ENCODE measurements around the gene SLC35B2. TPM values are rescaled to one million over a fixed set of nuclear protein-coding genes. Genes with fewer than 3 reads are reported as not detected.
"Not testable (repeated sequence)": the region's sequence is repeated elsewhere in the genome, so short reads cannot be mapped to it uniquely, and the experiment has no call there.

The SLC35B2 gene
- total RNA-seq, 2 experiments from 2014 or later: 28.4 TPM

DNA sequence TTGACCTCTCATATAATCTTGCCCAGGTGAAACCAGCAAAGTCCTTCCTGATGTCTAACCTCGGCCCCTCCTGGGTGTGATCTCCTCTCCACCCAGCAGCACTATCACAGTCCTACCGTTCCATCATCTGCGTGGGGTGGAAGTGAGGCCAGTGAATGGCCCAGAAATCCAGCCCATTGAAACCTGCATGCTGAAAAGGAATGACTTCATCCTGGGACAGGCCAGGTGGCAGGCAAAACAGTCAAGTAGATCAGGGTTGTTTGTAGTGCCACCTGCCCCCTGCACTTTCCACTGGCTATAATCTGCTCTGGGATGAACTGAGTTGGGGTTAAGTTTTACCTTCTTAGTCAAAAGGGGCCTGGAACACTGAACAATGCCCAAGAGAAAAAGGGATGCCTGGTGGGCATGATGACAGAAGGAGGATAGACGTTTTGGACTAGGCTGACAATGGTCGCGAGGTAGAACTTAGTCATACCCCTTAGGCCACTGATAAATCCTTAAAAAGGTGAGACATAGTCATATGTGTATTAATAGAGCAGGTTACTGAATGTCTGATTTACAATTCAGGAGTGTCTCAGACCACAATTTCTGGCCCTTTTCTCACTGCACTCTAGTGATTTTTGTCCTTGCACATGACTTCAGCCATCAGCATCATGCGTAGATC, 18.5 kb downstream of the SLC35B2 start:
- DNase-seq: no peak
- Mint-ChIP-seq H3K9me3 (no peaks in the 10 kb centered on the region), H3K27ac (peak overlapping the region; percentile 94), H3K4me1 (peaks cover 10% of the 10 kb centered on the region), H3K36me3 (no peaks in the 10 kb centered on the region), H3K27me3 (peaks cover 6% of the 10 kb centered on the region), H3K4me3 (peak overlapping the region; percentile 91)
- ATAC-seq (ENCODE audit: low read depth): no peak
- POLR2A ChIA-PET: no interaction called here

DNA sequence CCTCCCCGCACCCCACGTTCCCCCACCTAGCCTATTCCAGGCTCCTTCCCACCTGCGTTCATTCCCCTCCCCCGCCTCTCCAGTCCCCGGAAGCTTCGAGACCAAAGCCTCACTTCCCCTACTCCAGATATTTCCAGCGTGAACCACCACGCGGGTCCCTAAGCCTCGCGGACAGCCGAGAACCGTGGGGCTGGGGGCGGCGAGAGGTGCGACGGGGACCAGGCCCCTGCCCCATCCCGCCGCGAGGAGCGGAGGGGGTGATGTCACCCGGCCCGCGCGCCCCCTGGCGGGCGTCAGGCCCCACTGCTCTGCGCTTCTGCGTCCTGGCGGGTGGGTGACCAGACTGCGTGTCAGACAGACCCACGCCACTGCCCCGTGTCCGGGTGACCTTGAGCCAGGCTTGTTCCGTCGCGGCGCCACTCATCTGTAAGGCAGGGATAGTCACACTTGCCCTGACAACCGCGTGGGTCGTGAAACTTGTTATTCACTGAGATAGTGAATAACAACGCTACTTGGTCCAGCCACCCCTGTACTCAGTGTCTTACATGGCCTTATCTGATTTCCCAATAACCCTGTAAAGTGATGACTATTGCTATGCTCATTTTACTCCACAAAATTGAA, 19.4 kb downstream of the SLC35B2 start:
- Mint-ChIP-seq H3K4me3 (peak overlapping the region; percentile 91), H3K27me3 (peaks cover 4% of the 10 kb centered on the region), H3K4me1 (peaks cover 14% of the 10 kb centered on the region), H3K27ac (peak overlapping the region; percentile 94), H3K9me3 (no peaks in the 10 kb centered on the region), H3K36me3 (no peaks in the 10 kb centered on the region)
- ATAC-seq (ENCODE audit: low read depth) (peak; percentile 94), DNase-seq (peak; percentile 91)
- POLR2A ChIA-PET: interaction anchor here (1.3 to 1.5 kb wide), 4 partner anchors 9 to 17 kb away, joined by 5 to 18 read pairs (median 8); partner anchors contain the start of genes HSP90AB1 and SLC29A1

DNA sequence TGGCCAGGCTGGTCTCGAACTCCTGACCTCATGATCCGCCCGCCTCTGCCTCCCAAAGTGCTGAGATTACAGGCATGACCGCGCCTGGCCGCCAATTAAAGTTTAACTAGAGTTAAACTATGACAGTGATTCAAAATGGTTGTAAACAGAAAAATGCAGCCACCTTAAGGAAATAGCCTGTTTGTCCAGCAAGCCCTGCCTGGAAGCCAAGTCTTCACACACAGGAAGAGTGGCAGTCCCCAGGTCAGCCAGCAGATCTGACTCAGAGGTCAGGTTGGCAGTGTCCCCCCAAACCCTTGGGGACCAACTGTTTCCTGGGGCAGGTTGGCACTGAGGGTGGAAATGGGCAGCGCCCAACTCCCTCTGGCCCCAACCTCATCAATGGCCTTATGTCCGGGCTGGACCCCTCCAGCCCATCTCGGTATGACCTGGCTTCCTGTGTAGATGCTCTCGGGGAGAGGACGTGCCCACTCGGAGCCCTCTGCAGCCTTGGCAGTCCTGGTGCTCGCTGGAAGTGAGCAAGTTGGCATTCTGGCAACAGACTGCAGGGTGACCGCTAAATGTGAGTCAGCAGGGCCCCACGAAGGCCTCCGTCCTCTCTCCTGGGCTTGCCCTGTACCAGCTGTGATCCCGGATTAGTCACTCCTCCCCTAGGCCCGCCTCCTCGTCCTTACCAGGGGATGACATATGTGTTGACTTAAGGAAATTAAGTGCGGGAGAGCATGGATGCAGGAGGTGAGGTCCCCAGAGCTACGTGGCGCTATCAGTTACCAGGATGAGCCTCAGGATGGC, 20.1 kb downstream of the SLC35B2 start:
- peaks cover 16% of the 10 kb centered on the region for H3K4me1 Mint-ChIP-seq
- peak; percentile 72 for ATAC-seq (ENCODE audit: low read depth)
- H3K36me3 Mint-ChIP-seq: no peaks in the 10 kb centered on the region

DNA sequence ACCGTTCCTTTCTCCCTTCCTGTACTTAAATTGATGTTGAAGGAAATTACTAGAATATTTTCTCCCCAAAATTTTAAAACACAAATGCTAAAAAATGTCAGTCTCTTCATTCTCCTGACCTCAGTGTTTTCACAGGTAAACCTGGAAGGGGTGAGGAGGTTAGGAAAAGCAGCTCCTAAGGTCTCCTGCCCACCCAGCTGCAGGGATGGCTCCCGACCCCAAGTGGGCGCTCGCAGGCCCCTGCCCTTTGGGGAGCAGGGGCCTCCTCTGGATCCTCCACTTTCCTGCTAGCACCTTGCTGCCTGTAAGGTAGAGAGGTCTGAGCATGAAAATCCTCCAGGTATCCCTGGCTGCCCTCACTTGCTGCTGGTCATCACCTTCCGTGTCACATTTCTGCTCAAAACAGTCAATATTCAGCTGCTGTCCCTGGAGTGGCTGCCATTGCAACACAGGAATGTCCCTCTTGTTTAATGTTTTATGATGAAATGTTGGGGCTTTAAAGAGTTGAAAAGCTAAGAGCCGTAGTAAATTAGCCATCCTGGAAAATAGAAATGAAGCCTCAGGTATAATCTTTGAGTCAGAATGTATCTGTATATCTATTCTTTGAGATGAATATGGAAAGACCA, 21.3 kb downstream of the SLC35B2 start:
- no peaks in the 10 kb centered on the region for H3K9me3 Mint-ChIP-seq
- no peak for ATAC-seq (ENCODE audit: low read depth)

More for the DNA sequence above, 20.1 kb downstream of the SLC35B2 start:
- no peaks in the 10 kb centered on the region for H3K9me3 Mint-ChIP-seq
- H3K4me3 Mint-ChIP-seq: peak overlapping the region; percentile 91
- POLR2A ChIA-PET: interaction anchor here (1.3 to 1.5 kb wide), 4 partner anchors 10 to 18 kb away, joined by 5 to 18 read pairs (median 8); partner anchors contain the start of genes HSP90AB1 and SLC29A1
- DNase-seq: no peak
- H3K27me3 Mint-ChIP-seq: peaks cover 4% of the 10 kb centered on the region
- peak overlapping the region; percentile 94 for H3K27ac Mint-ChIP-seq

DNA sequence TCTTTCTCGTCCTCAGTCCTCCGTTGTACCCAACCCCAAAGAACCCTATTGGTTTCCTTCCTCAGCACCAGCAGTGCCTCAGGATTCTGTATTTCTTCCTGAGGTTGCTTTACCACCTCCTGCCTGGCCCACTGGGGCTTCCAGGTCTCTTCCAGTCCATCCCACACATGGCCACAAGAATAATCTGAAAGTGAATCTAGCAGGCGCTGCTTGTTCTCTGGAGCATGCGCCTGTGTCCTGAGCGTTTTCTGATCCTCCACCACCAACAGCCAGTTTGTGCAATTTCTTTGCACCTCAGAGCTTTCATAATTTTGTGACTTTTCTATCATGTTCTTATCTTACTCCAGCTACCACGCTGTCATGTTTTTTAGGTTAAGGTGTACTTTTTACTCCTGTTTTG, 22.1 kb downstream of the SLC35B2 start:
- Mint-ChIP-seq H3K27me3 (no peaks in the 10 kb centered on the region), H3K4me3 (no peak overlapping the region), H3K9me3 (no peaks in the 10 kb centered on the region), H3K27ac (no peak overlapping the region), H3K36me3 (peaks cover 5% of the 10 kb centered on the region), H3K4me1 (peaks cover 16% of the 10 kb centered on the region)
- POLR2A ChIA-PET: interaction anchor here (0.6 to 2.1 kb wide), 5 partner anchors 12 to 166 kb away, joined by 3 to 14 read pairs (median 4); partner anchors contain the start of gene HSP90AB1
- DNase-seq (no peak), ATAC-seq (ENCODE audit: low read depth) (no peak)

More for the DNA sequence above, 21.3 kb downstream of the SLC35B2 start:
- peaks cover 2% of the 10 kb centered on the region for H3K36me3 Mint-ChIP-seq
- H3K4me3 Mint-ChIP-seq: no peak overlapping the region
- no peak for DNase-seq
- H3K27me3 Mint-ChIP-seq: no peaks in the 10 kb centered on the region
- no peak overlapping the region for H3K27ac Mint-ChIP-seq
- POLR2A ChIA-PET: interaction anchor here (2.1 kb wide), 1 partner anchor 11 kb away, joined by 14 read pairs; the partner anchor contains the start of gene HSP90AB1
- H3K4me1 Mint-ChIP-seq: peaks cover 16% of the 10 kb centered on the region

DNA sequence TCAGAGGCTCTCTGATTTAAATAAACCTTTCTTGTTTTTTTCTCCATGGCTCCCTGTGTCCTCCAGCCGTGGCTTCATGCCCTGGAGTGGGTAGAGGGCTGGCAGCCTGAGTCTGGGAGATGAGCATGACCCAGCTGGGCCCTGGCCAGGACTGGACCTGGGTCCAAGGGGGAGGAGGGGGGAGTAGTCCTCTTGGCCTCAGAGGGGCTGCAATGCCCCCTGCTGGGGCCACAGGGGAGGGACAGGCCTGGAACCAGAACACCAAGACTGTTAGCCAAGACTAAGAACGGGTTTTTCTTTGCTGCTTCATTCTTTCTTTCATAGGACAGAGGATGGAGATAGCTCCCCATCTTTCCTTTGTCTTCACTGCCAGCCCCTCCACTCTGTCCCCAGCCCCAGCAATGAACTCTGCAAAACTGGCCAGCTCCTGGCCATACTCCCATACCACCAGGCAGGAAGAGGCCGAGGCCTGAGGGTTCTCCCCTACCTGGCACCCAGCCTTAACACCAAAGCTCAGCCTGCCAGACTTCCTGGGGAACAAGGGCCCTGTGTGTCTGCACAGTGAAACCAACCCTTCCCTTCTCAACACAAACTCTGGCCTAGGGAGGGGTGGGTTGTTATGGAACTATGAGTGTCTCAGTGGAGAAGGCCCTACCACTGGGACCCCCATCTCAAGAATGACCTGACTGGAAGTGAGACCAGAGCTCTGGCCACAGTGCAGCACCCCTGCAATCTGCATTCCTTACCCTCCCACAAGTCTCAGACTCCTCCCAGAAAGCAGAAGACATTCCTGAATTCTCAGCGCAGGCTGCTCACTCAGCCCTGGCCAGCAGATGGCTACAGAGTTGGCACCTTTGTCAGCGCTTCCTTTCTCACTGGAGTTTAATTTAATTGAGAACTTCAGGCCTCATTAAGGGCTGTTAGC, 23.0 kb downstream of the SLC35B2 start:
- POLR2A ChIA-PET: interaction anchor here (0.6 to 2.1 kb wide), 7 partner anchors 8 to 165 kb away, joined by 3 to 14 read pairs (median 4); partner anchors contain the start of genes HSP90AB1 and SLC29A1
- Mint-ChIP-seq H3K4me1 (peaks cover 16% of the 10 kb centered on the region), H3K36me3 (peaks cover 5% of the 10 kb centered on the region), H3K4me3 (no peak overlapping the region), H3K27me3 (no peaks in the 10 kb centered on the region), H3K9me3 (no peaks in the 10 kb centered on the region), H3K27ac (no peak overlapping the region)
- ATAC-seq (ENCODE audit: low read depth) (no peak), DNase-seq (no peak)

DNA sequence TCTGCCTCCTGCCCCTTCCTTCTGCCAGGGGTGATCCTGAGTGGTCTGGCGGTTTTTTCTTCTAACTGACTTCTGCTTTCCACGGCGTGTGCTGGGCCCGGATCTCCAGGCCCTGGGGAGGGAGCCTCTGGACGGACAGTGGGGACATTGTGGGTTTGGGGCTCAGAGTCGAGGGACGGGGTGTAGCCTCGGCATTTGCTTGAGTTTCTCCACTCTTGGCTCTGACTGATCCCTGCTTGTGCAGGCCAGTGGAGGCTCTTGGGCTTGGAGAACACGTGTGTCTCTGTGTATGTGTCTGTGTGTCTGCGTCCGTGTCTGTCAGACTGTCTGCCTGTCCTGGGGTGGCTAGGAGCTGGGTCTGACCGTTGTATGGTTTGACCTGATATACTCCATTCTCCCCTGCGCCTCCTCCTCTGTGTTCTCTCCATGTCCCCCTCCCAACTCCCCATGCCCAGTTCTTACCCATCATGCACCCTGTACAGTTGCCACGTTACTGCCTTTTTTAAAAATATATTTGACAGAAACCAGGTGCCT, 23.7 kb downstream of the SLC35B2 start:
- H3K4me1 Mint-ChIP-seq: peaks cover 16% of the 10 kb centered on the region
- no peak overlapping the region for H3K4me3 Mint-ChIP-seq
- no peak for ATAC-seq (ENCODE audit: low read depth)
- POLR2A ChIA-PET: interaction anchor here (0.7 to 2.1 kb wide), 3 partner anchors 9 to 14 kb away, joined by 5 to 14 read pairs (median 8); partner anchors contain the start of genes HSP90AB1 and SLC29A1
- peak overlapping the region; percentile 78 for H3K27ac Mint-ChIP-seq
- H3K9me3 Mint-ChIP-seq: no peaks in the 10 kb centered on the region
- H3K36me3 Mint-ChIP-seq: peaks cover 5% of the 10 kb centered on the region
- DNase-seq: no peak
- no peaks in the 10 kb centered on the region for H3K27me3 Mint-ChIP-seq

DNA sequence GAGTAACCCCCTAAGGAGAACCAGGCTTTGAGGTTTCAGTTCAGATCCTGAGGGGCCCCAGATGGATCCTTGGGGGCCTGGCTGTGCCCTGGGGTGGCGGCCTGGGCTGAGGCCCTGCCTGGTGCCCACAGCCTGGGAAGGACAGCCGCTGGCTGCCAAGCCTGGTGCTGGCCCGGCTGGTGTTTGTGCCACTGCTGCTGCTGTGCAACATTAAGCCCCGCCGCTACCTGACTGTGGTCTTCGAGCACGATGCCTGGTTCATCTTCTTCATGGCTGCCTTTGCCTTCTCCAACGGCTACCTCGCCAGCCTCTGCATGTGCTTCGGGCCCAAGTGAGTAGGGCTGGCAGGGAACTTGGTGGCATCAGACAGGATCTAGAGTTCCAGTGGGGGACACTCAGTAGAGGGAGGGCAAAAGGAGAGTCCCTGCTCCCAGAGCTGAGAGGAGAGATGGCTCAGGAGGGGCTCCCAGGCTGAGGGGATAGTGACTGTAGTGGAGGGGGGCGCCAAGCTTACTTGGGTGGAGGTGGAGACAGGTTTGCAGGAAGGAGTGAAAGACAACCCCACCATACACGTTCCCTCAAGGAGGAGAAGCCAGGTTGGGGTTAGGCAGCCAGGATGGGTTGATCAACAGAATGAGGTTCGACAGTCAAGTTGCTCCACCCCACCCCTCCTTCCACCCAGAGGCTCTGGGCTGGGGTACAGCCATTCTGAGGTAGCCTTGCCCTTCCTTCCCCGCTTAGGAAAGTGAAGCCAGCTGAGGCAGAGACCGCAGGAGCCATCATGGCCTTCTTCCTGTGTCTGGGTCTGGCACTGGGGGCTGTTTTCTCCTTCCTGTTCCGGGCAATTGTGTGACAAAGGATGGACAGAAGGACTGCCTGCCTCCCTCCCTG, 24.4 kb downstream of the SLC35B2 start:
- Mint-ChIP-seq H3K27ac (peak overlapping the region; percentile 78), H3K36me3 (peaks cover 5% of the 10 kb centered on the region), H3K4me1 (peaks cover 13% of the 10 kb centered on the region), H3K9me3 (no peaks in the 10 kb centered on the region), H3K4me3 (no peak overlapping the region), H3K27me3 (no peaks in the 10 kb centered on the region)
- ATAC-seq (ENCODE audit: low read depth) (no peak), DNase-seq (no peak)
- POLR2A ChIA-PET: no interaction called here

DNA sequence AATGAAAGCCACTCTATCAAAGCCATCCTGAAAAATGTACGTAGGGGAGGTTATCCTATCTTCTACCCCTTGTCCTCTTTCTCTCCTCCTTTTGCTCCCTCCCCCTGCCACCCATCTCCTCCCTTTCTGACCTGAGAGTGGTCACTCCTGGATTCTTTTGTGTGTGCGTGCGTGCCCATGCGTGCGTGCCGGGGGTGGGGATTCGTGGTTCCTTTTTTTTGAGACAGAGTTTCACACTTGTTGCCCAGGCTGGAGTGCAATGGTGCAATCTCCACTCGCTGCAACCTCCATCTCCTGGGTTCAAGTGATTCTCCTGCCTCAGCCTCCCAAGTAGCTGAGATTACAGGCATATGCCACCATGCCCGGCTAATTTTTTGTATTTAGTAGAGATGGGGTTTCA, 25.9 kb downstream of the SLC35B2 start:
- ATAC-seq (ENCODE audit: low read depth); H3K36me3 Mint-ChIP-seq; H3K4me3 Mint-ChIP-seq; H3K27ac Mint-ChIP-seq; H3K9me3 Mint-ChIP-seq; POLR2A ChIA-PET; DNase-seq; H3K27me3 Mint-ChIP-seq: not testable (repeated sequence)
- H3K4me1 Mint-ChIP-seq: peaks cover 12% of the 10 kb centered on the region

DNA sequence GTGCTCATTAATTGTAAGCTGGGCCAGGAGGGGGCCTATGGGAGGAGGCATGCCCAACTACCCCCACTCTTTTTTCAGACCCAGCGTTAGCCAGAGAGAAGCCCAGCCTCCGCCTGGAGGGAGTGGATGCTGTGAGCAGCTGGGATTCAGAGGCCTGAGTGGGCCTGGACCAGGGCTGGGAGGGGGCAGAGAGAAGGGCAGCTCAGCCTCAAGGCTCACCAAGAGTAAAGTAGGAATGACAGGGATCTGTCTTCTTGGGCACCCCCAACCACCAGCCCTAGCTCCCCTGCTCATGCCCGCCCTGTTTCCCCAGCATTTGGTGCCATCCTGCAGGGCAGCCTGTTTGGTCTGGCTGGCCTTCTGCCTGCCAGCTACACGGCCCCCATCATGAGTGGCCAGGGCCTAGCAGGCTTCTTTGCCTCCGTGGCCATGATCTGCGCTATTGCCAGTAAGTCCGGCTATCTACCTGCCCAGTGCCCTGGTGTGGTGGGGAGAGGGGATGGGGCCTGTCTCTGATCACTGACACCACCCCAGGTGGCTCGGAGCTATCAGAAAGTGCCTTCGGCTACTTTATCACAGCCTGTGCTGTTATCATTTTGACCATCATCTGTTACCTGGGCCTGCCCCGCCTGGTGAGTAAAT, 27.2 kb downstream of the SLC35B2 start:
- DNase-seq: no peak
- H3K27me3 Mint-ChIP-seq: no peaks in the 10 kb centered on the region
- H3K4me1 Mint-ChIP-seq: peaks cover 18% of the 10 kb centered on the region
- no peak overlapping the region for H3K4me3 Mint-ChIP-seq
- peaks cover 5% of the 10 kb centered on the region for H3K36me3 Mint-ChIP-seq
- ATAC-seq (ENCODE audit: low read depth): no peak
- no peaks in the 10 kb centered on the region for H3K9me3 Mint-ChIP-seq
- no peak overlapping the region for H3K27ac Mint-ChIP-seq
- POLR2A ChIA-PET: interaction anchor here (0.6 to 0.8 kb wide), 3 partner anchors 12 to 35 kb away, joined by 4 to 6 read pairs (median 4); partner anchors contain the start of gene HSP90AB1

All from activated naive CD8-positive, alpha-beta T cell treated with anti-CD3 and anti-CD28 coated beads, Interleukin-2, amount 10 ng/mL, durations not matched to agents 7 days and 5 days (primary cell).